ENCODE results near the gene FAM120AOS. TPM values are rescaled to one million over a fixed set of nuclear protein-coding genes. Genes with fewer than 3 reads are reported as not detected.

Gene FAM120AOS
- total and polyA plus RNA-seq, 2 of the 8 experiments (the other 6 are each of a cell fraction or from before 2014, with no cell fraction given) = 29.6 to 37.6 TPM

- peak; percentile 69 for TF ChIP-seq E2F6 (IDR thresholded peaks at IDR 0.05)
- peak; percentile 57 for TF ChIP-seq MAX (IDR thresholded peaks at IDR 0.05)
- peak; percentile 87 for TF ChIP-seq PHF8 (conservative IDR thresholded peaks at IDR 0.05; ENCODE audit: low read depth, low read length)
- peak; percentile 54; the same call in 1 of the 2 replicates for TF ChIP-seq CHD2 (IDR thresholded peaks at IDR 0.05; ENCODE audit: low read length)
- TF ChIP-seq GTF2F1 (IDR thresholded peaks at IDR 0.05; ENCODE audit: borderline replicate concordance, low read depth, low read length) = no peak
- TF ChIP-seq TBP (IDR thresholded peaks at IDR 0.05; ENCODE audit: low read depth, low read length) = peak; percentile 46
These were observed 2.2 kb downstream of the FAM120AOS start, which contains the start of gene FAM120A (continued) for GRCh38 chr9:93450945-93451815.
